ENCODE measurements around the gene RPTOR.

The RPTOR gene

GRCh38 chr17:80838311-80839025, 293.8 kb downstream of the RPTOR start:
- H3K9ac ChIP-seq: no peak overlapping the region
- no peak overlapping the region for H3K4me3 ChIP-seq
- H3K36me3 ChIP-seq: peaks cover 0 to 38% (median 18%) of the 10 kb centered on the region in 11 experiments; a peak in 12 of 22 replicates
- H4K20me1 ChIP-seq: peaks cover 0 to 80% (median 62%) of the 10 kb centered on the region in 11 experiments; a peak in 19 of 22 replicates
- peak overlapping the region in 6 of 11 experiments; percentile 3 to 50 (median 34); a peak in 11 of 22 replicates for H3K4me2 ChIP-seq
- H3K4me1 ChIP-seq: peaks cover 11 to 60% (median 41%) of the 10 kb centered on the region in 10 experiments
- no peak for TF ChIP-seq Cebpa-rat (IDR thresholded peaks at IDR 0.05)
- H3K27ac ChIP-seq: no peak overlapping the region
- peaks cover 29 to 45% (median 39%) of the 10 kb centered on the region in 11 experiments for H3K27me3 ChIP-seq
- H3K9me3 ChIP-seq (replicated peaks in 1 of 11): no peaks in the 10 kb centered on the region

- H3K4me2 ChIP-seq: peak overlapping the region in 5 of 11 experiments; percentile 17 to 50 (median 36); a peak in 7 of 22 replicates
- peaks cover 0 to 80% (median 62%) of the 10 kb centered on the region in 11 experiments; a peak in 20 of 22 replicates for H4K20me1 ChIP-seq
- no peaks in the 10 kb centered on the region for H3K9me3 ChIP-seq (replicated peaks in 1 of 11)
- H3K36me3 ChIP-seq: peaks cover 0 to 38% (median 18%) of the 10 kb centered on the region in 11 experiments; a peak in 12 of 22 replicates
- peaks cover 29 to 50% (median 44%) of the 10 kb centered on the region in 11 experiments for H3K27me3 ChIP-seq
- H3K9ac ChIP-seq: no peak overlapping the region
- no peak for TF ChIP-seq Cebpa-rat (IDR thresholded peaks at IDR 0.05)
- peaks cover 6 to 60% (median 41%) of the 10 kb centered on the region in 10 experiments for H3K4me1 ChIP-seq
- no peak overlapping the region for H3K27ac ChIP-seq
- no peak overlapping the region for H3K4me3 ChIP-seq
Measured at GRCh38 chr17:80839026-80839345, 294.3 kb downstream of the RPTOR start.

GRCh38 chr17:80839511-80839941, 294.9 kb downstream of the RPTOR start:
- H3K27me3 ChIP-seq: peaks cover 29 to 54% (median 47%) of the 10 kb centered on the region in 11 experiments
- peaks cover 8 to 60% (median 41%) of the 10 kb centered on the region in 10 experiments for H3K4me1 ChIP-seq
- peaks cover 3 to 80% (median 61%) of the 10 kb centered on the region in 11 experiments; a peak in 20 of 22 replicates for H4K20me1 ChIP-seq
- H3K4me3 ChIP-seq: no peak overlapping the region
- no peak for TF ChIP-seq Cebpa-rat (IDR thresholded peaks at IDR 0.05)
- H3K4me2 ChIP-seq: no peak overlapping the region
- no peak overlapping the region for H3K27ac ChIP-seq
- no peak overlapping the region for H3K9ac ChIP-seq
- peaks cover 0 to 38% (median 18%) of the 10 kb centered on the region in 11 experiments; a peak in 12 of 22 replicates for H3K36me3 ChIP-seq
- H3K9me3 ChIP-seq (replicated peaks in 1 of 11): no peaks in the 10 kb centered on the region

GRCh38 chr17:80839970-80840369, 295.3 kb downstream of the RPTOR start:
- peaks cover 6 to 80% (median 64%) of the 10 kb centered on the region in 11 experiments; a peak in 21 of 22 replicates for H4K20me1 ChIP-seq
- H3K27me3 ChIP-seq: peaks cover 30 to 55% (median 49%) of the 10 kb centered on the region in 11 experiments
- H3K4me2 ChIP-seq: no peak overlapping the region
- no peak for TF ChIP-seq Cebpa-rat (IDR thresholded peaks at IDR 0.05)
- H3K27ac ChIP-seq: no peak overlapping the region
- H3K9me3 ChIP-seq (replicated peaks in 1 of 11): no peaks in the 10 kb centered on the region
- no peak overlapping the region for H3K4me3 ChIP-seq
- H3K4me1 ChIP-seq: peaks cover 13 to 63% (median 45%) of the 10 kb centered on the region in 10 experiments
- peaks cover 0 to 38% (median 18%) of the 10 kb centered on the region in 11 experiments; a peak in 12 of 22 replicates for H3K36me3 ChIP-seq
- H3K9ac ChIP-seq: no peak overlapping the region

- peak overlapping the region; percentile 10 to 100 (median 67); a peak in 19 of 22 replicates for H3K4me2 ChIP-seq
- peaks cover 17 to 61% (median 33%) of the 10 kb centered on the region in 11 experiments for H3K27me3 ChIP-seq
- TF ChIP-seq Cebpa-rat (IDR thresholded peaks at IDR 0.05): no peak
- H3K9ac ChIP-seq: no peak overlapping the region
- peaks cover 22 to 80% (median 66%) of the 10 kb centered on the region in 11 experiments; a peak in 21 of 22 replicates for H4K20me1 ChIP-seq
- peaks cover 0 to 36% (median 20%) of the 10 kb centered on the region in 11 experiments; a peak in 15 of 22 replicates for H3K36me3 ChIP-seq
- H3K9me3 ChIP-seq (replicated peaks in 1 of 11): peaks cover 0 to 5% (median 0%) of the 10 kb centered on the region in 11 experiments; a peak in 3 of 22 replicates
- peaks cover 37 to 73% (median 66%) of the 10 kb centered on the region in 10 experiments for H3K4me1 ChIP-seq
- H3K4me3 ChIP-seq: no peak overlapping the region
- H3K27ac ChIP-seq: no peak overlapping the region
Measured at GRCh38 chr17:80842456-80843013, 297.9 kb downstream of the RPTOR start.

- Histone ChIP-seq H3K27me3 (peaks cover 5 to 49% (median 21%) of the 10 kb centered on the region in 11 experiments; a peak in 21 of 22 replicates), H4K20me1 (peaks cover 22 to 80% (median 63%) of the 10 kb centered on the region in 11 experiments; a peak in 21 of 22 replicates), H3K4me1 (peaks cover 40 to 67% (median 62%) of the 10 kb centered on the region in 10 experiments), H3K4me2 (peak overlapping the region in 8 of 11 experiments; percentile 96 to 100 (median 98); a peak in 16 of 22 replicates), H3K36me3 (peaks cover 0 to 40% (median 25%) of the 10 kb centered on the region in 11 experiments; a peak in 18 of 22 replicates), H3K27ac (no peak overlapping the region), H3K9me3 (replicated peaks in 1 of 11) (peaks cover 0 to 5% (median 0%) of the 10 kb centered on the region in 11 experiments; a peak in 3 of 22 replicates), H3K9ac (no peak overlapping the region), H3K4me3 (no peak overlapping the region)
- TF ChIP-seq Cebpa-rat (IDR thresholded peaks at IDR 0.05): no peak
Measured at GRCh38 chr17:80843741-80844156, 299.1 kb downstream of the RPTOR start.

GRCh38 chr17:80844418-80844990, 299.9 kb downstream of the RPTOR start:
- Histone ChIP-seq H3K4me2 (peak overlapping the region; percentile 78 to 100 (median 98)), H3K9ac (peak overlapping the region in 9 of 11 experiments; percentile 46 to 79 (median 67); a peak in 12 of 22 replicates), H3K4me3 (peak overlapping the region in 3 of 10 experiments; percentile 35 to 50 (median 42); a peak in 5 of 20 replicates), H3K36me3 (peaks cover 0 to 43% (median 26%) of the 10 kb centered on the region in 11 experiments; a peak in 18 of 22 replicates), H4K20me1 (peaks cover 22 to 78% (median 56%) of the 10 kb centered on the region in 11 experiments; a peak in 21 of 22 replicates), H3K4me1 (peaks cover 40 to 64% (median 61%) of the 10 kb centered on the region in 10 experiments), H3K9me3 (replicated peaks in 1 of 11) (peaks cover 0 to 5% (median 0%) of the 10 kb centered on the region in 11 experiments; a peak in 3 of 22 replicates), H3K27me3 (peaks cover 0 to 45% (median 15%) of the 10 kb centered on the region in 11 experiments; a peak in 16 of 22 replicates), H3K27ac (peak overlapping the region in 8 of 11 experiments; percentile 53 to 83 (median 72); a peak in 15 of 22 replicates)
- TF ChIP-seq Cebpa-rat (IDR thresholded peaks at IDR 0.05): no peak

All from BLaER1 treated with 17β-estradiol and CSF1 and Interleukin-3, amounts not matched to agents 10 nM and 100 nM (cell line).